ENCODE measurements around the gene FAM90A1. TPM values are rescaled to one million over a fixed set of nuclear protein-coding genes. Genes with fewer than 3 reads are reported as not detected.
A peak's percentile ranks its signal among the peaks of the same experiment; 100 is the strongest.
"Not testable (repeated sequence)": the region's sequence is repeated elsewhere in the genome, so short reads cannot be mapped to it uniquely, and the experiment has no call there.

The FAM90A1 gene
- total RNA-seq, 8 experiments from 2014 or later, result 0.31 to 0.93 (median 0.61) TPM

DNA sequence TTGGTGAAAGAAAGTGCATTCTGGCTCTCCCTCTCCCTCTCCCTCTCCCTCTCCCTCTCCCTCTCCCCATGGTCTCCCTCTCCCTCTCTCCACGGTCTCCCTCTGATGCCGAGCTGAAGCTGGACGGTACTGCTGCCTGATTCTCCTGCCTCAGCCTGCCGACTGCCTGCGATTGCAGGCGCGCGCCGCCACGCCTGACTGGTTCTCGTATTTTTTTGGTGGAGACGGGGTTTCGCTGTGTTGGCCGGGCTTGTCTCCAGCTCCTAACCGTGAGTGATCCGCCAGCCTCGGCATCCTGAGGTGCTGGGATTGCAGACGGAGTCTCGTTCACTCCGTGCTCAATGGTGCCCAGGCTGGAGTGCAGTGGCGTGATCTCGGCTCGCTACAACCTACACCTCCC is 44.1 kb downstream of the FAM90A1 start:
- WGBS, 10 experiments, result no CpG with 5 or more reads among the region's 23 CpGs
- H3K4me3 ChIP-seq; ATAC-seq (replicated peaks in 6 of 8); H3K27ac ChIP-seq; in situ Hi-C loops (cut with MboI; ENCODE audit: low pct_unique_long_range_greater_than_20kb in 2 of 9, low sequenced_read_pairs in 9 of 9, unreplicated experiment in 9 of 9): not testable (repeated sequence)
- peaks cover 5 to 11% of the 10 kb centered on the region in 2 donors for H3K4me1 ChIP-seq (replicated peaks in 1 of 2)

DNA sequence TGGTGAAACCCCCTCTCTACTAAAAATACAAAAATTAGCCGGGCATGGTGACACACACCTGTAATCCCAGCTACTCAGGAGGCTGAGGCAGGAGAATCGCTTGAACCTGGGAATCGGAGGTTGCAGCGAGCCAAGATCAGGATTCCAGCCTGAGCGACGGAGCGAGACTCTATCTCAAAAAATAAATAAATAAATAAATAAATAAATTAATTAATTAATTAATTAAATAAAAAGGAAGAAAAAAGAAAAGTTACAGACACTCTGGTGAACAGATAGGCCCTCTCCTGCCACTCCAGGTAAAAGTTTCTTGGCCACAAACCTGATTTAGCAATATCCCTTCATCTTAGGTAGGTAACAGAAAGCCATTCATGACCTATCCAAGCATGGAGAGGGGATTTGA is 44.5 kb downstream of the FAM90A1 start:
- H3K4me1 ChIP-seq (replicated peaks in 1 of 2), result peaks cover 5 to 11% of the 10 kb centered on the region in 2 donors
- ATAC-seq (replicated peaks in 6 of 8); H3K27ac ChIP-seq; in situ Hi-C loops (cut with MboI; ENCODE audit: low pct_unique_long_range_greater_than_20kb in 2 of 9, low sequenced_read_pairs in 9 of 9, unreplicated experiment in 9 of 9); H3K4me3 ChIP-seq: not testable (repeated sequence)
- WGBS, 10 experiments, result 96 to 100% (median 100%) methylated on average over 1 to 6 of the region's 7 CpGs; no CpG with 5 or more reads in 5 of the 10 experiments

DNA sequence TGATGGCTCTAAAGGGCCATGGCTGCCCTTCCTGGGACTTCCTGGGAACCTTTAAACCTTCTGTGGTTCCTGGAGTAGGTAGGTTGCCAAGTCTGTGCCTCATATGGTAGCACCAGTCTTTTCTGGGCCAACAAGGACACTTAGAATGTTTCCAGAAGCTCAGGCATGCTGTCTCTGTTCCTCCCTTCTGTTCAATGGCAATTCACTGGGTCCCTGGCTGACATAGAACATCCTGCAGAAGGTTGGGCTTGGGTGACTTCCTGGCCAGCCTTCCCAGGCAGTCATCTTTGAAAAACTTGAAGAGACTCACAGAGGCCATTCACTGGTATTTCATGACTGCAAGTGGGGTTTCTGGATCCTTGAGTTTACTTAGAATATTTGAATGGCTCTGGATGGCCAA is 46.1 kb downstream of the FAM90A1 start:
- Histone ChIP-seq H3K4me1 (replicated peaks in 1 of 2) (peaks cover 5 to 11% of the 10 kb centered on the region in 2 donors), H3K4me3 (peak overlapping the region; percentile 55 to 78 (median 64))
- in situ Hi-C loops (cut with MboI; ENCODE audit: low pct_unique_long_range_greater_than_20kb in 2 of 9, low sequenced_read_pairs in 9 of 9, unreplicated experiment in 9 of 9); H3K27ac ChIP-seq; ATAC-seq (replicated peaks in 6 of 8): not testable (repeated sequence)

DNA sequence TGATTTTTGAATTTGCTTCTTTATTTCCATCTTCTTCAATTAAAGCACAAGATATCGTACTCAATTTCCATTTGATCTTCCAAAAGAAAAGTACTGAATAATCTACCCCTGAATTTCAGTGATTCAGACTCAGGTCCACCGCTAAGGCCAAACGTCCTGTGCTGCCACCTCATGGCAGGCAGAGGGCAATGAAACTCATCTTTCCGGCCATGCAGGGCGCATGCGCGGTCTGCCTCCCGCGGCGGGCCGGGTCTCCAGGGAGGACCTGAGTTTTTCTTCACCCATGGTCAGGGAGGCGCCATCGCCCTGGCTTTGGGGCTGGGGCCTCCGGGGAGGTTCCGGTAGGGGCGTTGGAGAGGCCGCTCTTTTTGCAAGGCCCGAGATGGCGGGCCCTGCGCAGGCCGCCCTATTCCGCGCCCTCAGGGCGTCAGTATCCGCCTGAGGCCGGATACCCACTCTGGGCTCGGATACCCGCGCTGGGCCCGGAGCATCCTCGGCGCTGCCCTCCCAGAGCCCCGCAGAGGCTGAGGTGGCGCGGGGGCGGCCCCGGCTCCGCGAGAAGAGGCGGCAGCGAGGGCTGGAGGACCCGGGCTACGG is 47.3 kb downstream of the FAM90A1 start:
- in situ Hi-C loops (cut with MboI; ENCODE audit: low pct_unique_long_range_greater_than_20kb in 2 of 9, low sequenced_read_pairs in 9 of 9, unreplicated experiment in 9 of 9), result not testable (repeated sequence)
- ATAC-seq (replicated peaks in 6 of 8), result peak in 3 of 8 experiments; percentile 32 to 46 (median 38)
- no CpG with 5 or more reads among the region's 43 CpGs for WGBS, 10 experiments
- H3K4me3 ChIP-seq, result peak overlapping the region; percentile 55 to 78 (median 64)
- H3K4me1 ChIP-seq (replicated peaks in 1 of 2), result peaks cover 5 to 11% of the 10 kb centered on the region in 2 donors
- peak overlapping the region; percentile 74 for H3K27ac ChIP-seq

DNA sequence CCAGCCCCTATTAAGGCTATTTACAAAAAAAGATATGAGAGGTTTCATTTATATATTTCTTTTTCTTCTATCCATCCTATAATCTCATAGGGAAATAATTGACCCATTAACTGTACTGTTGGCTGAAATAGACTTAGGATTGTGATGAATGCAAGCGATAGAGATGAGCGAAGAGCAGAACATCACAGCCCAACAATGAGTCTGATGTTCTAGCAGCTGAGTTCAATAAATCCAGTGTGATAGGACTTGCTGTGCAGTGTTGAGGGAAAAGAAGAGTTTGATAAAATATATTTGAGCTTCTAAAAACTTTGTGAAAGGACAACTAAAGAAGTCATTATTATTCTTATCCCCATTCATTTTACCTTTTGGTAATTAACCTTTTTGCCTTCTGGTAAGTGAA is 54.5 kb downstream of the FAM90A1 start:
- H3K4me1 ChIP-seq (replicated peaks in 1 of 2); ATAC-seq (replicated peaks in 6 of 8); H3K4me3 ChIP-seq; H3K27ac ChIP-seq; in situ Hi-C loops (cut with MboI; ENCODE audit: low pct_unique_long_range_greater_than_20kb in 2 of 9, low sequenced_read_pairs in 9 of 9, unreplicated experiment in 9 of 9): not testable (repeated sequence)
- 67 to 100% methylated on average over 1 to 2 of the region's 2 CpGs; no CpG with 5 or more reads in 8 of the 10 experiments for WGBS, 10 experiments

Other genes with a start within 250 kb of the FAM90A1 start
- gene FOXJ2, start 194.9 kb downstream of the FAM90A1 start, total RNA-seq, result 10 to 100 TPM in 2 of 8 experiments, 1 to 10 TPM in 6; 4.5 to 12.8 (median 7.9) TPM
- gene C3AR1, start 161.3 kb downstream of the FAM90A1 start, total RNA-seq, result 1 to 10 TPM in 1 of 8 experiments, under 1 TPM in 5, not detected in 2; 0.05 to 1.2 (median 0.14) TPM
- 100 to 1,000 TPM in 1 of 8 experiments, 10 to 100 TPM in 7; 29.8 to 101 (median 58.3) TPM for gene NECAP1, start 145.3 kb downstream of the FAM90A1 start, total RNA-seq
- gene CLEC4A, start 104.0 kb downstream of the FAM90A1 start, total RNA-seq, result 1 to 10 TPM in 4 of 8 experiments, under 1 TPM in 4; 0.42 to 2.2 (median 1.0) TPM
- under 1 TPM in 2 of 8 experiments, not detected in 6; 0.17 to 0.85 TPM for gene ZNF705A, start 70.6 kb downstream of the FAM90A1 start, total RNA-seq
- gene CLEC6A, start 228.3 kb upstream of the FAM90A1 start, total RNA-seq, result under 1 TPM in 1 of 8 experiments, not detected in 7; 0.11 TPM

Data from motor neuron (in vitro differentiated cells).